B cell (primary cell): ENCODE data around the gene CLCF1. TPM values are rescaled to one million over a fixed set of nuclear protein-coding genes. Genes with fewer than 3 reads are reported as not detected.
A peak's percentile ranks its signal among the peaks of the same experiment; 100 is the strongest.

Source experiments
- ATAC-seq: fragments of 200-7000 bp; cut with Tn5 transposase; one replicate; pipeline ENCODE4 v1.10.0; 2021; ENCODE audit warnings: low read depth, mild to moderate bottlenecking, moderate number of reproducible peaks, moderate library complexity
- CTCF ChIA-PET: fragments of 350-600 bp; sonication (Branson Sonifier 250); formaldehyde crosslinking; loops from one replicate; lab custom pipeline; 2021; ENCODE audit warnings: antibody characterized with exemption, inconsistent platforms; lab: Charles Lee
- POLR2A ChIA-PET: fragments of 350-600 bp; sonication (Branson Sonifier 250); formaldehyde crosslinking; loops from one replicate; lab custom pipeline; 2021; ENCODE audit warnings: antibody characterized with exemption; lab: Charles Lee
- DNase-seq: peaks from one replicate; pipeline ENCODE4 v3.0.0; 2013
- H2AFZ ChIP-seq: 2 replicates; pipeline ENCODE4 v1.6.1; 2012; ENCODE audit warnings: mild to moderate bottlenecking, low read depth, low read length; ENCODE audit not compliant: insufficient read depth, poor library complexity, severe bottlenecking
- H3K27ac ChIP-seq, 2 donors: 1 replicate in 1 of 2; 2 replicates in 1 of 2; pipeline ENCODE4 v1.5.1; 2012 to 2013; ENCODE audit warnings: low read length in 2 of 2, mild to moderate bottlenecking in 2 of 2, moderate library complexity in 1 of 2
- H3K27me3 ChIP-seq, 4 experiments: fragments of 200-600 bp in 1 of 4; sonication (generic) in 1 of 4; replicated peaks in 1 of 4; 1 replicate in 2 of 4; 2 replicates in 2 of 4; pipeline versions ENCODE4 v1.6.1 to v1.7.0; 2013 to 2016; ENCODE audit warnings: low read length in 3 of 4, mild to moderate bottlenecking in 2 of 4, mixed read lengths in 1 of 4, moderate library complexity in 1 of 4; ENCODE audit not compliant: insufficient read depth in 4 of 4, control insufficient read depth in 3 of 4; ENCODE audit errors: control extremely low read depth in 1 of 4
- H3K36me3 ChIP-seq, 2 experiments: replicated peaks in 1 of 2; 1 replicate in 1 of 2; 2 replicates in 1 of 2; pipeline versions ENCODE4 v1.6.1 to v1.7.1; 2013; ENCODE audit warnings: low read length in 1 of 2; ENCODE audit not compliant: insufficient read depth in 2 of 2, control insufficient read depth in 1 of 2; ENCODE audit errors: control extremely low read depth in 1 of 2, extremely low read depth in 1 of 2
- H3K4me1 ChIP-seq, 2 donors: fragments of 200-600 bp in 1 of 2; sonication (generic) in 1 of 2; 1 replicate in 1 of 2; 2 replicates in 1 of 2; pipeline versions ENCODE4 v1.5.1 to v1.6.1; 2013 to 2017; ENCODE audit warnings: low read length in 2 of 2; ENCODE audit not compliant: control insufficient read depth in 2 of 2, insufficient read depth in 2 of 2
- H3K4me2 ChIP-seq: replicated peaks from 2 replicates; pipeline ENCODE3; 2012; ENCODE audit warnings: mild to moderate bottlenecking, low read depth, low read length; ENCODE audit not compliant: poor library complexity, severe bottlenecking
- H3K4me3 ChIP-seq, 5 experiments: fragments of 200-600 bp in 1 of 5; sonication (generic) in 1 of 5; 1 replicate in 3 of 5; 2 replicates in 2 of 5; pipeline versions ENCODE4 v1.5.1 to v1.7.0; 2011 to 2016; ENCODE audit warnings: low read length in 4 of 5, mild to moderate bottlenecking in 4 of 5, low read depth in 2 of 5, control low read depth in 1 of 5, moderate library complexity in 1 of 5; ENCODE audit not compliant: insufficient read depth in 1 of 5; ENCODE audit errors: control extremely low read depth in 1 of 5, extremely low read depth in 1 of 5
- H3K79me2 ChIP-seq: fragments of 200-600 bp; sonication (generic); one replicate; pipeline ENCODE4 v1.6.0; 2016; ENCODE audit warnings: low read length; ENCODE audit not compliant: control insufficient read depth, insufficient read depth
- H3K9ac ChIP-seq: fragments of 200-600 bp; sonication (generic); 2 replicates; pipeline ENCODE4 v1.6.1; 2017; ENCODE audit warnings: mild to moderate bottlenecking, low read length, moderate library complexity
- H3K9me3 ChIP-seq, 3 donors: one replicate each; pipeline versions ENCODE4 v1.6.1 to v1.7.1; 2013; ENCODE audit warnings: low read length in 2 of 3; ENCODE audit not compliant: control insufficient read depth in 2 of 3, insufficient read depth in 1 of 3; ENCODE audit errors: control extremely low read depth in 1 of 3
- H4K20me1 ChIP-seq: 2 replicates; pipeline ENCODE4 v1.6.0; 2012; ENCODE audit warnings: mild to moderate bottlenecking, low read length; ENCODE audit not compliant: insufficient read depth, control insufficient read depth, poor library complexity, severe bottlenecking
- H3K27ac Mint-ChIP-seq: one replicate; pipeline ENCODE4 v1.8.0; 2021; ENCODE audit warnings: mixed read lengths
- H3K27me3 Mint-ChIP-seq: one replicate; pipeline ENCODE4 v1.8.0; 2021; ENCODE audit warnings: mixed read lengths
- H3K4me1 Mint-ChIP-seq: one replicate; pipeline ENCODE4 v1.8.0; 2021; ENCODE audit warnings: mixed read lengths
- H3K4me3 Mint-ChIP-seq: one replicate; pipeline ENCODE4 v1.8.0; 2021; ENCODE audit warnings: mixed read lengths
- H3K9me3 Mint-ChIP-seq: one replicate; pipeline ENCODE4 v1.8.0; 2022; ENCODE audit warnings: mixed read lengths; ENCODE audit not compliant: insufficient read depth
- CTCF ChIP-seq: fragments of 200-600 bp; IDR thresholded peaks from one replicate; pipeline ENCODE4 v1.8.0; 2022; ENCODE audit warnings: antibody characterized with exemption, mild to moderate bottlenecking
- EZH2 ChIP-seq: IDR thresholded peaks from 2 replicates; pipeline ENCODE4 v1.6.1; 2012; ENCODE audit warnings: borderline replicate concordance, low read depth, mild to moderate bottlenecking, moderate library complexity, low read length; ENCODE audit not compliant: insufficient read depth, poor library complexity, severe bottlenecking
- WGBS: methylation state at CpG from one replicate; pipeline ENCODE4 v1.1.5; 2013; ENCODE audit warnings: missing lambda C conversion rate; ENCODE audit not compliant: insufficient coverage; 5-methylcytosine and 5-hydroxymethylcytosine counted together
- intact Hi-C: fragments of 100-400 bp; cut with micrococcal nuclease; formaldehyde crosslinking; loops from one replicate; pipeline ENCODE4 v1.10.0; 2022
- polyA plus RNA-seq: library from polyadenylated mRNA; depleted of rRNA; stranded (reverse); fragments of >200 nt; gene quantifications from 2 replicates; pipeline ENCODE4 v1.2.3, GENCODE V29; 2012
- total RNA-seq, 2 donors: library from RNA; stranded (reverse); fragments of 120-200 nt in 1 of 2; gene quantifications; 1 replicate in 1 of 2; 2 replicates in 1 of 2; pipeline versions ENCODE4 v1.2.3 to v1.2.4, GENCODE V29; 2013 to 2022

Gene CLCF1
- total and polyA plus RNA-seq, 2 donors (not counting 1 experiment from before 2014, with no cell fraction given) = 29.1 to 44.6 TPM

DNA sequence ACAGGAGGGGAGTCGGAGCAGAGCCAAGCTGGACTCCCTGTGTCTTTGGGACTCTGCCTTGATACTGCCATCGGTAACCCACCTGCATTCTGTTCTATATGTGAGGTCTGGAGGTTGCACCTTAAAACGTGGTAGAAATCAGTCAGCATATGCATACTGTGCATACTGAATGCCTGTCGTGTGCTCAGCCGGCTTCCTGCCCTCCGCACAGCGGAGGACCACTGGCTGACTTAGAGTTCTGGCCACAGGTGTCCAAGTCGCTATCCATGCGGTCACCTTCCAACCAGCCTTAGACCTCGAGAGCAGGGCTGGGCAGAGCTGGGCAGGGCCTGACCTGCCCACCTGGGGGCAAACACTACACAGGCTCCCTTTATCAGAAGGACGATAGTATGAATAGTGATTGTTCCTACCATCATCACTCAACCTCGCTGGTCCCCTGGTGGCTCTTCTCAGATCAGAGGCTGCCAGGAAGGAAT, 34.3 kb upstream of the CLCF1 start:
- Mint-ChIP-seq H3K4me1 (peaks cover 89% of the 10 kb centered on the region), H3K9me3 (no peaks in the 10 kb centered on the region), H3K27ac (peak overlapping the region; percentile 100), H3K27me3 (no peaks in the 10 kb centered on the region), H3K4me3 (peak overlapping the region; percentile 79)
- Histone ChIP-seq H3K4me1 (peaks cover 91 to 96% of the 10 kb centered on the region in 2 donors), H3K9ac (peak overlapping the region; percentile 89), H3K4me2 (peak overlapping the region; percentile 89), H3K9me3 (peaks cover 0 to 2% (median 0%) of the 10 kb centered on the region in 3 donors), H2AFZ (no peak overlapping the region), H3K27ac (peak overlapping the region; percentile 83 to 88), H3K27me3 (no peaks in the 10 kb centered on the region), H3K79me2 (peaks cover 71% of the 10 kb centered on the region), H3K4me3 (peak overlapping the region in 3 of 5 experiments; percentile 7 to 36 (median 36)), H3K36me3 (peaks cover 0 to 49% of the 10 kb centered on the region in 2 experiments), H4K20me1 (peaks cover 47% of the 10 kb centered on the region)
- TF ChIP-seq CTCF = no peak
- no peak for TF ChIP-seq EZH2
- DNase-seq (no peak), ATAC-seq (no peak)
- intact Hi-C loops = loop anchor here (10.0 kb wide), 1 partner anchor 177 kb away; the partner anchor contains the start of gene GSTP1
- POLR2A ChIA-PET = interaction anchor here (0.6 to 4.2 kb wide), 12 partner anchors 10 to 79 kb away, joined by 3 to 78 read pairs (median 5); partner anchors contain the start of genes PTPRCAP, RAD9A, RPS6KB2 and TMEM134
- CTCF ChIA-PET = interaction anchor here (0.8 to 3.4 kb wide), 8 partner anchors 8 to 65 kb away, joined by 3 to 18 read pairs (median 4); partner anchors contain the start of genes CARNS1, PTPRCAP and RAD9A
- WGBS = 69% methylated on average over 9 of the region's 12 CpGs
